NCI-H128 (cell line): ENCODE measurements around the gene TGIF2.
"Not testable (repeated sequence)": the region's sequence is repeated elsewhere in the genome, so short reads cannot be mapped to it uniquely, and the experiment has no call there.

Experiments
- DNase-seq: peaks from one replicate; lab custom pipeline; 2025; ENCODE audit not compliant: unreplicated experiment; lab: John Stamatoyannopoulos, UW

The TGIF2 gene

GRCh38 chr20:36546111-36546736, 27.2 kb upstream of the TGIF2 start:
- DNase-seq = no peak

- DNase-seq = no peak
Measured at GRCh38 chr20:36547186-36548005, 26.0 kb upstream of the TGIF2 start.

GRCh38 chr20:36548006-36548315, 25.4 kb upstream of the TGIF2 start:
- DNase-seq = no peak

- no peak for DNase-seq
Measured at GRCh38 chr20:36548704-36549627, 24.4 kb upstream of the TGIF2 start.

- no peak for DNase-seq
Measured at GRCh38 chr20:36549628-36549941, 23.8 kb upstream of the TGIF2 start.

GRCh38 chr20:36549942-36550789, 23.2 kb upstream of the TGIF2 start:
- no peak for DNase-seq

- DNase-seq = no peak
Measured at GRCh38 chr20:36550790-36551299, 22.6 kb upstream of the TGIF2 start.

- no peak for DNase-seq
Measured at GRCh38 chr20:36555248-36555647, 18.1 kb upstream of the TGIF2 start.

GRCh38 chr20:36562724-36563123, 10.7 kb upstream of the TGIF2 start:
- DNase-seq = no peak

GRCh38 chr20:36563374-36563773, 10.0 kb upstream of the TGIF2 start:
- no peak for DNase-seq

GRCh38 chr20:36564078-36564725, 9.2 kb upstream of the TGIF2 start:
- not testable (repeated sequence) for DNase-seq

- not testable (repeated sequence) for DNase-seq
Measured at GRCh38 chr20:36564726-36565121, 8.7 kb upstream of the TGIF2 start.

GRCh38 chr20:36565520-36565919, 7.9 kb upstream of the TGIF2 start:
- DNase-seq = no peak

- DNase-seq = no peak
Measured at GRCh38 chr20:36569847-36570429, 3.5 kb upstream of the TGIF2 start.

- DNase-seq = no peak
Measured at GRCh38 chr20:36571564-36572504, 1.6 kb upstream of the TGIF2 start.

GRCh38 chr20:36572701-36573102, 695 bp upstream of the TGIF2 start:
- no peak for DNase-seq

- DNase-seq = no peak
Measured at GRCh38 chr20:36573798-36574365, 485 bp downstream of the TGIF2 start.

GRCh38 chr20:36574366-36575135, 1.2 kb downstream of the TGIF2 start:
- DNase-seq = no peak
